GM19467 (cell line): Measurements from ENCODE around the gene RAB40C.

Experiments
- ATAC-seq: cut with Tn5 transposase; IDR thresholded peaks from one replicate; pipeline ENCODE4 v1.9.1; 2021; ENCODE audit warnings: mild to moderate bottlenecking, moderate library complexity; ENCODE audit not compliant: unreplicated experiment

Gene RAB40C

DNA sequence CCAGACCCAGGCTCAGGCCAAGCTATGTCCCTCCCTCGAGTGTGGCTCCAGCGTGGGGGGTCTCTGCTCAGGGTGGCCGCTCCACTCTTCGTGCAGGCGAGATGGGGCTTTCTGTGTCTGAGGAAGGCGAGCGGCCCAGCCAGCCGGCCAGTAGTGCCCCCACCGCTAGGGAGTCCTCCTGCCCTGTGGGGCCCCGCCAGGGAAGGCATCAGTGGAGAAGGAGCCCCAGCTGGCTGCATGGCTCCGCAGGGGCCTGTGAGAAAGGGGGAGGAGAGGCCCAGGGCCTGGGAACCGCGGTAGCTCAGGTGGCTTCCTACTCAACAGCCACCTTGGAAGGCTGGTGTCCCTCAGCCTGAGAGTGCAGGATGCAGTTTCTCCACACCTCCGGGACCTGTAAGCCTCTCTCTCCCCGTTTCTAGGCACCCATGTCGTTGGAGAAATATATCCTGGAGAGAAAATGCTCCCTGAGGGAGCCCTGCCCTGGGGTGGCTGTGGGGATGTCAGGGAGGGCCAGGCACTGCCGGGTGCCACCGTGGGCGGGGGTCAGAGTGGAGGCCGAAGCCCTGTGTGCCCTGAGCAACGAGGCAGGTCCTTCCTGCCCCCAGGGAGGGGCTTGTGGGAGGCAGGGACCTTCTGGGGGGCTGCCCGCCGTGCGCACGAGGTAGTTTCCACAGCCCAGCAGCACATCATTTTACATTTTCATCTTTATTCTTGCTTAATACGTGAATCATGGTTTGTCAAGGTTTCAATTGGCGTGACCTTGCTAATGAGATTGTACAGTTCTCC lies 16.8 kb upstream of the RAB40C start:
- ATAC-seq = no peak

DNA sequence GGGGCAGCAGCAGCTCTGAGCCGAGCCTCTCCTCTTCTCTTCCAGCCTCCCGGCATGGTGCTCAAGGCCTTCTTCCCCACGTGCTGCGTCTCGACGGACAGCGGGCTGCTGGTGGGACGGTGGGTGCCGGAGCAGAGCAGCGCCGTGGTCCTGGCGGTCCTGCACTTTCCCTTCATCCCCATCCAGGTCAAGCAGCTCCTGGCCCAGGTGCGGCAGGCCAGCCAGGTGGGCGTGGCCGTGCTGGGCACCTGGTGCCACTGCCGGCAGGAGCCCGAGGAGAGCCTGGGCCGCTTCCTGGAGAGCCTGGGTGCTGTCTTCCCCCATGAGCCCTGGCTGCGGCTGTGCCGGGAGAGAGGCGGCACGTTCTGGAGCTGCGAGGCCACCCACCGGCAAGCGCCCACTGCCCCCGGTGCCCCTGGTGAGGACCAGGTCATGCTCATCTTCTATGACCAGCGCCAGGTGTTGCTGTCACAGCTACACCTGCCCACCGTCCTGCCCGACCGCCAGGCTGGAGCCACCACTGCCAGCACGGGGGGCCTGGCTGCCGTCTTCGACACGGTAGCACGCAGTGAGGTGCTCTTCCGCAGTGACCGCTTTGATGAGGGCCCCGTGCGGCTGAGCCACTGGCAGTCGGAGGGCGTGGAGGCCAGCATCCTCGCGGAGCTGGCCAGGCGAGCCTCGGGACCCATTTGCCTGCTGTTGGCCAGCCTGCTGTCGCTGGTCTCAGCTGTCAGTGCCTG lies 15.7 kb upstream of the RAB40C start:
- ATAC-seq = no peak

DNA sequence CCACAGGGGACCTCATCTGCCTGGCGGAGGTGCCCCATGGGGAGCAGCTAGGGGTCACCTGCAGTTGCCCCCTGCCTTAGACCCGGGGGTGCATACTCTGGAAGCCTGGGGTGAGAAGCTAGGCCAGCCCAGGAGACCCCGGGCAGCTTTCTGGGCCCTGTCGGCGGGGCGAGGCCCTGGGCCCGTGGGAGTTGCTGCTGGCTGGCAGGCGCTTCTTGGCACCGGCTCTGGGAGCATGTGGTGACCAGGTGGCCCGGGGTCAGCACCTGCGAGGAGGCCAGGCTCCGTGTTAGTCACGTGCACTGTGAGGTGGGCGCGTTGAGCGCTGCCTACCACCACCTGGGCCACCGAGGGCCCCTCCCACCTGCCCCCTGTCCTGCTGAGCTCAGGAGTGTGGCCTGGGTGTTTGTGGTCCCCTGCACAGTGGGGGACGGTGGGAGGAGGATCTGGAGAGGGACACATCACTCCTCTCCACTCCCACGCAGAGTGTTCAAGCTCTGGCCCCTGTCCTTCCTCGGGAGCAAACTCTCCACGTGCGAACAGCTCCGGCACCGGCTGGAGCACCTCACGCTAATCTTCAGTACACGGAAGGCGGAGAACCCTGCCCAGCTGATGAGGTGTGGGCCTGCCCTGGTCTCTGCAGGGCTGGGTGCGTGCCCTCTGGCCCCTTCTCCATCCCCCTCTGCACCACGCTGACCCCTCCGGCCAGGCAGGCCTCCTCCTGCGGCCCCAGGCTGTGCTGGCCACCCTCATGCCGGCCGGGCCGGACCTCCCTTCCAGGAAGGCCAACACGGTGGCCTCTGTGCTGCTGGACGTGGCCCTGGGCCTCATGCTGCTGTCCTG lies 14.3 kb upstream of the RAB40C start:
- ATAC-seq = no peak

DNA sequence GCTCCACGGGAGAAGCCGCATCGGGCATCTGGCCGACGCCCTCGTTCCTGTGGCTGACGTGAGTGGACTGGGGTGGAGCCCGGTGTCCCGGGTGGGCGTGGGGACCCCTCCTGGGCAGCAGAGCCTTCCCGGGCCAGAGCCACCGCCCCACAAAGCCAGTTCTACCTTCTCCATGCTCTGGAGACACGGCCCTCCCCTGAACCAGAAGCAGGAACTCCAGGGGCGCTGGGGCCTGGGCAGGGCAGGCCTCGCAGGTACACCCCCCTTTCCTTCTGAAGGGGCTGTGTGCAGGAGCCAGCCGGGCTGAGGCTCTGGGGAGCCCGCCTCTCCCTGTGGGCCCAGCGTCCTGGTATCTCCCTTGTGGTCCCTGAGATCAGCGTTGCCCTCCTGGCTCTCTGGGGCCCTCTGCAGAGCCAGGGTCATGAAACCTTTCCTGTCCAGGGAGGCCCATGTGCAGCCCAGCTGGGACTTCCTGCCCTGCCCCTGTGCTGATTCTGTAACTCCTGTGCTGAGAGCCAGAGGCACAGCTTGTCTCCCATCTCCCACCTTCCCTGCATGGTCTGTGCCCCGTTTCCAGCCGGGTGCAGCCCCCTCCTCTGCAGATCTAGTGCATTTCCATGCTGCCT lies 13.6 kb upstream of the RAB40C start:
- ATAC-seq = no peak

DNA sequence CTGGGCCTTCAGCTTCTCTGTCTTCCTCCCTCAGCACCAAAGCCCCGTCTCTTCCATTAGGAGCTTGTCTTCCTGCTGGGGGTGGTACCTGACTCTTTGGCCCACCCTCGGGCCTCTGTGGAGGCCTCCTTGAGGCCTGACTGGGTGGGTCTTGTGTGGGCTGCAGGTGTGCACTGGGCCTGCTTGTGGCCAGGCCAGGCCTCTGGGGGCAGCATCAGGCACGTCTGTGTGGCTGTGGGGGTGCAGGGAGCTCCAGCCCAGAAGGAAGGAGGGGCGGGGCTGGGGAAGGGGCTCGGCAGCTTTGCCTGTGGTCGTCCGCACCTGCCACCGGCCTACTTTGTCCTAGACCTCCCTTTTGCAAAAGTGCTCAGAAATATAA lies 13.1 kb upstream of the RAB40C start:
- ATAC-seq = no peak

DNA sequence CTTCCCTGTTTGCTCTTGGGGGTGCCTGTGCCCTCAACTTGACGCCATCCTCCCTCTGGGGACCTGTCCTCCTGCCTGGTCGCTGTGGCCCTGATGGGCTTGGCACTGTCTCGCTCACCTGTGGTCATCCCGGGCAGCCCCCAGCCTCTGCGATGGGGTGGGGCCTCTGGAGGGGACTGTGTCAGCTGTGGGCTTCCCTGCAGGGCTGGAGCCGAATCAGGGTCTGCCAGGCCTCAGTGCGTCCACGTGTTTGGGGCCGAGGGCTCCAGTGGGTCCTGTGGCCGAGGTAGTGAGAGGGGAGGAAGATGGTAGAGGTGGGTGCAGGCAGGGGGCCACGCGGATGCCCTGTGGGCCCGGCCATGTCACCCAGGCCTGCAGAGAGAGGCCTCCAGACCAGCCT lies 12.1 kb upstream of the RAB40C start:
- ATAC-seq = no peak

DNA sequence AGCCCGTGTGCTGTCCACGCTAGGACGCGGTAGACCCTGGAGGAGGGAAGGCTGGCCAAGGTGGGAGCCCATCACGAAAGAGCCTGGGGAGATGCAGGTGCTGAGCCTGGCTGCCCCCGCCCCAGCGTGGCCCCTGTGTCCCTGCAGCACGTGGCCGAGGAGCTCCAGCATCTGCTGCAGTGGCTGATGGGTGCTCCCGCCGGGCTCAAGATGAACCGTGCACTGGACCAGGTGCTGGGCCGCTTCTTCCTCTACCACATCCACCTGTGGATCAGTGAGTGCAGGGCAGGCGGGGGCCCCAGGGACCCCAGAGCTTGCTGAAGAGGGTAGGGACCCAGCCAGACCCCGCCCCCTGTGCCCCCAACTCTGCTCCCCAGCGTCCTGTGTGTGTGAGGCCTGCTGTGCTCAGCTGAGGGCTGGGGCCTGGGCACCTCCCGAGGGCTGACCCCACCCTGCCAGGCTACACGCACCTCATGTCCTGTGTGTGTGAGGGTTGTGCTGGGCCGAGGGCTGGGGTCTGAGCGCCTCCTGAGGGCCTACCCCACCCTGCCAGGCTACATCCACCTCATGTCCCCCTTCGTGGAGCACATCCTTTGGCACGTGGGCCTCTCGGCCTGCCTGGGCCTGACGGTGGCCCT lies 11.5 kb upstream of the RAB40C start:
- no peak for ATAC-seq

DNA sequence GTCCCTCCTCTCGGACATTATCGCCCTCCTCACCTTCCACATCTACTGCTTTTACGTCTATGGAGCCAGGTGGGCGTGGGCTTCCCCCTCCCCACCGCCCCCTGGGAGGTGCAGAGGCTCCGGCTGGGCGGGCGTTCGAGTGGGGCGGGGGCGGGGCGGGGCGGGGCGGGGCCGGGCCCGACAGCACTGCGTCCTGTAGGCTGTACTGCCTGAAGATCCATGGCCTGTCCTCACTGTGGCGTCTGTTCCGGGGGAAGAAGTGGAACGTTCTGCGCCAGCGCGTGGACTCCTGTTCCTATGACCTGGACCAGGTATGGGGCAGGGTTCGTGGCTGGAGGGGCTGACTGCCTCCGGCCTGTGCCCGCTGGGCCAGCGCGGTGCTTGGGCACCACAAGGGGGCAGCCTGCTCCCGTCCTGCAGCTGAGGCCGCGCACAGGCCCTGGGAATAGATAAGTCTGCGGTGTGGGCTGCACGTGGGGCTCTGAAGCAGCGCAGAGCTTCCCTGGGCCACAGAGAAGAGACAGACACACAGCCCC lies 10.9 kb upstream of the RAB40C start:
- no peak for ATAC-seq

DNA sequence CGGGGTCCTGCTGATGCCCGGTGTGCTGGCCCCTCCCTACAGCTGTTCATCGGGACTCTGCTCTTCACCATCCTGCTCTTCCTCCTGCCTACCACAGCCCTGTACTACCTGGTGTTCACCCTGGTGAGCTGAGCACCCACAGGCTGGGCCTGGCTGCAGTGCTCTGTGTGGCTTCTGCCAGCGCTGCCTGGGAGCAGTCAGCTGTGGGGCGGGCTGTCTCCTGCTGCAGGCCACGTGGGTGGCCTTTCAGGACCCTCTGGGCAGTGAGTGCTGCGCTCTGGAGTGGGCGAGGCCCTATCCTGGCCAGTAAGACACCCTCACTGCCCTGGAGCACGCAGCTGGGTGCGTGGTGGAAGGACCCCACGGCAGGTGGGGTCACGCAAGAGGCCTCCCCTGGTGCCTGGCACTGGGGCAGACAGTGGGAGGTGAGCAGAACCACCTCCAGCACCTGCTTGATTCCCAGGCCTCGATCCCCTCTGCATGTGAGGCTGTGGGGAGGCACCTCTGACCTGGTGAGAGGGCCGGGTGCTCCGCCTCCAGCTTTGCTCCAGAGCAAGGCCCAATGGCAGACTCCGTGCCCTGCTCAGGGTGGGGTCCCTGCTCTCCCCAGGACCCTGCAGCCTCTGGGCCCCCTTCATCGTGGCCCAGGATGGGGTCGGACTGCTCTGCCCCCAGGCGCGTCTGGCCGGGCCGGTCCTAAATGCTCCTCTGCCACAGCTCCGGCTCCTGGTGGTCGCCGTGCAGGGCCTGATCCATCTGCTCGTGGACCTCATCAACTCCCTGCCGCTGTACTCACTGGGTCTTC lies 9.5 kb upstream of the RAB40C start:
- ATAC-seq = no peak

DNA sequence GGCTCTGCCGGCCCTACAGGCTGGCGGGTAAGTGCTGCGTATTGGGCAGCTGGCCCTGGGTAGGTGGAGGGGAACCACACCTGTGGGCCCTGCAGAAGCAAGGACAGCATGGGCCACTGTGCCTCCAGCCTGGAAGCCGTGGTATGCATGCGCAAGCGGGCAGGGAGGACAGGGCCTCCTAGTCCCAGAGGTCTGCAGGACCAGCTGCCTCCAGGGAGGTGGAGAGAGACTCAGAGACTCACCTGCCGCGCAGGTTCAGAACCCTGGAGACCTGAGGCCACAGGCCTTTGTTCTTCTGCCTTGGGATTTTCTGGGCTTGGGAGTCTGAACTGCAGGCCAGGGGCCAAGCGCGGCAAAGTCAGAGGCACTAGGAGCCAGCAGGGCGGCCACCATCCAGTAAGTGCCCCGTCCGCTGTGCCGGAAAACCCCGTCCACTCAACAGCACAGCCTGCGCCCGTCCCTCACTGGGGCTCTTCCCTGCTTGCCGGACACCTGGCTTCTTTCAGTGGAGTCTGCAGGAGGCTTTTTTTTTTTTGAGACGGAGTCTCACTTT lies 8.8 kb upstream of the RAB40C start:
- no peak for ATAC-seq

DNA sequence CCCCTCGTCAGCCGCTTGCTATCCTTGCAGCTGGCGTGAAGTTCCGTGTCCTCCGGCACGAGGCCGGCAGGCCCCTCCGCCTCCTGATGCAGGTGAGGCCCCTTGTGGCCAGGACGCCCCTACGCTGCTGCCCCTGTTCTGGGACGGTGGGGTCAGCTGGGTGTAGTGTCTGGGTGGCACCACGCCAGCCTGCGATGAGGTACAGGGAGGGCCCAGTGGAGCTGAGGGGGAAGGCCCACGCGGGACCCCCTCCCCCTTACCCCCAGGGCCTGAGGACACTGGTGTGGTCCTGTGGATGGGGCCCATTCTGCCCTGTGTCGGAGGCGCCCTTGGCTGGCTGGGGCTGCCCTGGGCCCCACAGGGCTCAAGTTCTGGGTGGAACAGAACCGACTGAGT lies 7.7 kb upstream of the RAB40C start:
- ATAC-seq = no peak

DNA sequence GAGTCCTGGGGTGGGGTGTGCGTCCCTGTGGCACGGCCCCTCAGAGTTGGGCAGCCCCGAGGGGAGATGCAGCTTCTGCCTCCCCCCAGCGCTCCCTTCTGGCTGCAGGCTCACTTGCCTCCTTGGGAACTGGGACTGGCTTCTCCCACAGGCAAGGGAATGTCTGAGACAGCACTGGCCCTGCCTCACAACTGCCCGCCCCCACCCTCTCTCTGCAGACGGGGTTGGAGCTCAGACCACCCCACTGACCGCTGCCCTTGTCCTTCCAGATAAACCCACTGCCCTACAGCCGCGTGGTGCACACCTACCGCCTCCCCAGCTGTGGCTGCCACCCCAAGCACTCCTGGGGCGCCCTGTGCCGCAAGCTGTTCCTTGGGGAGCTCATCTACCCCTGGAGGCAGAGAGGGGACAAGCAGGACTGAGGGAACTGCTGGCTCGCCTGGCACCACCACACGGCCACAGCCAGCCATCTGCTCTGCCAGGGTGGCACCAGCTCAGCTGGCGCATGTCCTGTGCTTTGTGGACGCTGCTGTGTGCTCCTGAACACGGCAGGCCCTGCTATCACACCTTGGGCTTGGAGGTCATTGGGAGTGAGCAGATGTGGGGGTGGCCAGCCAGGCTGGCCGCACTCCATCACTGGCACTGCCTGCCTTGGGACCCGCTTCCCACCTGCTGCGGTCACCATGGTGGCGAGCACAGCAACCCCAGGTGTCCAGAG lies 7.1 kb upstream of the RAB40C start:
- no peak for ATAC-seq

DNA sequence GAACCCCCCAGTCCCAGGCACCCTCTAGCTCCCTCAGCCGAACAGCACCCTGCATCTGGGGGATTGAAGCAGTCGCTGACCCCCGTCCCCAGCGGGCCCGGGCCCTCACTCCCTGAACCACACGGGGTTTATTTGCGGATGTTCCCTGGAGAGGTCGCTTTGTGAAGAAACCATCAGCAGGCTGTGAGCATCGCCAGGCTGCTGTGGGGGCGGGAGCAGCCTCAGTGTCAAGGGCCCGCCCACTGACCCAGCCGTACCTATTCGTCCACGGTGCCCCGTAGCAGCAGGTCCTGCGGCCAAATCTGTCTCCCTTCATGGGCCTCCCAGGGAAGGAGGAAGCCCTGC lies 6.4 kb upstream of the RAB40C start:
- ATAC-seq = no peak

DNA sequence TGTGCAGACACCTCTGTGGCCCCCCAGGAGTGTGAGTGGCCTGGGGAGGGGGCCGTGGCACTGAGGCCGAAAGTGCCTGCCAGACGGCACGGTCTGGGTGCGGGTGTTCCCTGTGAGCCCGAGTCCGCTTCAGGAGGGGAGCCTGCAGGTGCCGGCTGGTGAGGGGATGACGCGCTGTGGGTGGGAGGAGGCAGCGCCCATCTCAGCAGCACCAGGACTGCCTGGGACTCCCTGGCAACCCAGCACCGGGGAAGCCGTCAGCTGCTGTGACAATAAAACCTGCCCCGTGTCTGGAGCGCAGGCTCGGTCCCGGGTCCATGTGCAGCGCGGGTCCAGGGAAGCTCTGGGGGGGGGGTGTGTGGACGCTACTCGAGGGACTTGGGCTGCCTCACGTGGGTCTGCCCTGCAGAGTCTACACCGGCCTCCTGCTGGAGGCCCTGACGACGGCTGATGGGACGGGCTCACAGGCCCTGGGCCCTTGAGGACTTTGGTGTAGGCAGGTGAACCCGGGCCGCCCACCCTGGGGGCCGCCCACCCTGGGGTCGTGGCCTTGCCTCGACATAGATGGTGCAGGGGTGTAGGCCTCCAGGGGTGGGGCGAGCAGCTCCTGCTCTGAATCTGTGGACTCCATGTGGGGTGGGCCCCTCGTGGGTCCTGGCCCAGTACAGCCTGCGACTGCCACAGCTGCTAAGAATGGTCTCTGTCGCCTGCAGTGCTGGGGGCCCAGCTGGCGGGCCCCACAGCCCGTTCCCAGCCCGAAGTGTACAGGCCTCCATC lies 5.9 kb upstream of the RAB40C start:
- ATAC-seq = no peak

DNA sequence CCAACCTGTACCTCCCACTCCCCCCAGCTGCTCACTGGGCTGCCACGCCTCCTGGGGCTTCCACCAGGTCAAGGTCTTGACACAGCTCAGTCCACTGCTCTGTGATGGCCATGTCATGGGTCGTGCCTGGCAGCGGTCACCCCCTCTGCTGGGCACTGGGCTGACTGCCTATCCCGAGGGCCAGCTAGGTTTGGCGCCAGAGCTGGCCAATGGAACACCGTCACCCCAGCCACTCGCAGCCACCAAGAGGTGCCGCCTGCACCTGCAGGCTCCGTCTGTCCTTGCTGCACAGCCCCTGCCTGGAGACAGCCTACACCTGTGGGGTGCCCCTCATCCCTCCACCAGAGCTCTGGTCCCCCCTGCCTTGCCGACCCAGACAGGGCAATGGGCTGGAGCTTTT lies 4.5 kb upstream of the RAB40C start:
- no peak for ATAC-seq

DNA sequence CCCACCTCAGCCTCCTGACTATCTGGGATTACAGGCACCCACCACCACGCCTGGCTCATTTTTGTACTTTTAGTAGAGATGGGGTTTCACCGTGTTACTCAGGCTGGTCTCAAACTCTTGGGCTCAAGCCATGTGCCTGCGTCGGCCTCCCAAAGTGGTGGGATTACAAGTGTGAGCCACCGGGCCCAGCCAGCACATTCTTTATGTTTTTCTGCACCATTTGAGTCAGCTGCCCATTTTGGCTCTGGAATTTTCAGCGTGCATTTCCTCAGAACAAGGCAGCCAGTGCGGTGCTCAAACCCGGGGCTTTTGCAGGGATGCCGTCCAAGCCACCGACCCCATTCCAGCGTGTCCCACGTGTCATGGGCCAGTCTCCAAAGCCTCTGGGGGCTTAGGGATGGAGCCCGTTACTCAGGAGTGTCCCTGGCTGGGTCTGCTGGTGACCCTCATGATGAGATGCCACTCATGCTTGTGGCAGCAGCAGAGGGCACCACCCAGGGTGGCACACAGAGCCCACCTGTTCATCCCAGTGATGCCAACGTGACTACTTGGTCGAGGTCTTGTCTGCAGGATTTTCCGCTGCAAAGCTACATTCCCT lies 3.7 kb upstream of the RAB40C start:
- no peak for ATAC-seq
